HepG2 (cell line): ENCODE data around the gene FBXO24. TPM values are rescaled to one million over a fixed set of nuclear protein-coding genes. Genes with fewer than 3 reads are reported as not detected.

ENCODE experiments used
- ARNT ChIP-seq: fragments of 450-650 bp; IDR thresholded peaks from 2 replicates; pipeline ENCODE4 v1.6.1; 2017
- CENPBD1 ChIP-seq: sonication (generic); formaldehyde crosslinking; IDR thresholded peaks from 2 replicates; pipeline ENCODE4 v1.8.0; 2022; ENCODE audit warnings: missing genetic modification reagents, low read depth, mild to moderate bottlenecking, borderline replicate concordance
- GABPB1 ChIP-seq: IDR thresholded peaks from 2 replicates; pipeline ENCODE4 v1.6.1; 2016; ENCODE audit warnings: mild to moderate bottlenecking, missing genetic modification reagents, moderate library complexity, missing compliant biosample characterization
- GLI4 ChIP-seq: sonication (generic); formaldehyde crosslinking; IDR thresholded peaks from 2 replicates; pipeline ENCODE4 v1.5.1; 2020; ENCODE audit warnings: missing genetic modification reagents, mild to moderate bottlenecking, moderate library complexity, borderline replicate concordance
- HNF1B ChIP-seq: sonication (generic); formaldehyde crosslinking; IDR thresholded peaks from 2 replicates; pipeline ENCODE4 v1.5.1; 2020; ENCODE audit warnings: mild to moderate bottlenecking, moderate library complexity, missing genetic modification reagents
- IKZF1 ChIP-seq: fragments of 450-650 bp; IDR thresholded peaks from 2 replicates; pipeline ENCODE4 v1.7.1; 2016
- MNT ChIP-seq: fragments of 450-650 bp; IDR thresholded peaks from 2 replicates; pipeline ENCODE4 v1.6.1; 2016
- MXI1 ChIP-seq: IDR thresholded peaks from 3 replicates; pipeline ENCODE4 v1.6.1; 2012; ENCODE audit warnings: low read depth, low read length, inconsistent platforms, borderline replicate concordance
- NFIC ChIP-seq: IDR thresholded peaks from 2 replicates; pipeline ENCODE4 v1.6.1; 2012; ENCODE audit warnings: mild to moderate bottlenecking, low read length, inconsistent platforms
- RFX3 ChIP-seq: IDR thresholded peaks from 2 replicates; pipeline ENCODE4 v1.6.1; 2016; ENCODE audit warnings: missing biosample characterization, missing genetic modification reagents
- SP1 ChIP-seq, 2 experiments: fragments of 450-650 bp in 1 of 2; sonication (generic) in 1 of 2; formaldehyde crosslinking in 1 of 2; IDR thresholded peaks; 2 replicates each; pipeline versions ENCODE4 v1.4.0 to v1.6.1; 2016 to 2020; ENCODE audit warnings: missing genetic modification reagents in 1 of 2
- STAT6 ChIP-seq: sonication (generic); formaldehyde crosslinking; IDR thresholded peaks from 2 replicates; pipeline ENCODE4 v1.4.0; 2020; ENCODE audit warnings: missing genetic modification reagents, mild to moderate bottlenecking, borderline replicate concordance
- U2AF2 ChIP-seq: fragments of 200-400 bp; formaldehyde crosslinking; IDR thresholded peaks from 2 replicates; pipeline ENCODE4 v1.6.1; 2017; ENCODE audit warnings: low read depth, mild to moderate bottlenecking, low read length
- ZC3H13 ChIP-seq: sonication (generic); formaldehyde crosslinking; IDR thresholded peaks from 2 replicates; pipeline ENCODE4 v1.8.1; 2023; ENCODE audit warnings: mild to moderate bottlenecking, missing genetic modification reagents, moderate library complexity
- ZMYM2 ChIP-seq: sonication (generic); formaldehyde crosslinking; IDR thresholded peaks from 2 replicates; pipeline ENCODE4 v1.8.0; 2022; ENCODE audit warnings: mild to moderate bottlenecking, missing genetic modification reagents
- ZNF619 ChIP-seq: sonication (generic); formaldehyde crosslinking; IDR thresholded peaks from 2 replicates; pipeline ENCODE4 v1.4.0; 2020; ENCODE audit warnings: mild to moderate bottlenecking, missing genetic modification reagents
- polyA plus RNA-seq, 8 experiments: library from polyadenylated mRNA; depleted of rRNA in 3 of 8; stranded (reverse) in 7 of 8; unstranded in 1 of 8; fragments of >200 nt; fragmentation: Illumina TruSeq in 4 of 8; extraction: Trizol in 4 of 8; gene quantifications; 2 replicates each; pipeline versions ENCODE4 v1.2.1 to v1.2.3, GENCODE V29; 2011 to 2016; ENCODE audit warnings: low read depth in 4 of 8, missing spikeins in 1 of 8, mixed read lengths in 1 of 8; ENCODE audit not compliant: insufficient read depth in 1 of 8
- total RNA-seq, 5 experiments: library from RNA; depleted of rRNA; stranded (reverse); fragments of >200 nt; fragmentation: Illumina TruSeq; extraction: Trizol; gene quantifications; 2 replicates each; pipeline ENCODE4 v1.2.3, GENCODE V29; 2016; ENCODE audit warnings: low read depth in 1 of 5
- TF ChIP-seq, protein P1 (sequence below): sonication (generic); formaldehyde crosslinking; IDR thresholded peaks from 2 replicates; pipeline ENCODE4 v1.4.0; 2020; ENCODE audit warnings: missing genetic modification reagents
- TF ChIP-seq, protein P2 (sequence below): IDR thresholded peaks from 2 replicates; pipeline ENCODE4 v1.6.1; 2016; ENCODE audit warnings: low read depth, borderline replicate concordance
- TF ChIP-seq, protein P3 (sequence below): sonication (generic); formaldehyde crosslinking; IDR thresholded peaks from 2 replicates; pipeline ENCODE4 v1.4.0; 2020; ENCODE audit warnings: missing genetic modification reagents

FBXO24 gene
- total and polyA plus RNA-seq, 2 of the 13 experiments (the other 11 are each of a cell fraction or from before 2014, with no cell fraction given), result 0.20 to 0.55 TPM

DNA sequence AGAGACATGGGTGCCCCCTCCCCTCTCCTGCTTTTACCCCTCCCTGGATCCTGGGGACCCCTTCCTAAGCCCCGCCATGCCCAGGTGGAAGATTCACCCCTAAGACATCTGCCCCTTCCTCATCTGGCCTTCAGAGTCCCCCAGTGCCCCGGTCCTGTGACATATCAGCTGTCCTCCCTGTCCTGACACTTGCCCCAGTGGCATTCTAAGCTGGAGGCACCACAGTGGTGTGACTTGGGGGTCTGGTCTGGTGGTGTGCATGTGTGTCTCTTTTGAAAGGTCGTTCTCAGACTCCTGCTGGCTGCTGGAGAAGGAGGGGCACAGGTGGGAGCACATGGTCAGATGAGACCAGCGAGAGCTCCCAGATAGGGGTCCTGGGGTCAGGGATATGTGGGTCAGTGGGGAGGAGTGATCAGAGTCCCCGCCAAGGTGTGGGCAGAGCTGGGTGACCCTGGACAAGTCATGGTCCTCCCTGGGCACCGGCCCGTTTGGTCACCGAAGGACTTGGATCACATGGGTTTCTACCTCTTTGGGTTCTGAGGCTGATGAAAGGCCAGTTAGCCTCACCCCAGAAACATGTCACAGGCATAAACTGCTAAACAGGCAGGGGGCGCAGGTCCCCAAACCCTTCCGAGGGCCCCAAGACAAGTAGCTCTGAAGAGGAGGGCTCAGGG is 55.9 kb downstream of the FBXO24 start (continued):
- TF ChIP-seq, protein P1, sequence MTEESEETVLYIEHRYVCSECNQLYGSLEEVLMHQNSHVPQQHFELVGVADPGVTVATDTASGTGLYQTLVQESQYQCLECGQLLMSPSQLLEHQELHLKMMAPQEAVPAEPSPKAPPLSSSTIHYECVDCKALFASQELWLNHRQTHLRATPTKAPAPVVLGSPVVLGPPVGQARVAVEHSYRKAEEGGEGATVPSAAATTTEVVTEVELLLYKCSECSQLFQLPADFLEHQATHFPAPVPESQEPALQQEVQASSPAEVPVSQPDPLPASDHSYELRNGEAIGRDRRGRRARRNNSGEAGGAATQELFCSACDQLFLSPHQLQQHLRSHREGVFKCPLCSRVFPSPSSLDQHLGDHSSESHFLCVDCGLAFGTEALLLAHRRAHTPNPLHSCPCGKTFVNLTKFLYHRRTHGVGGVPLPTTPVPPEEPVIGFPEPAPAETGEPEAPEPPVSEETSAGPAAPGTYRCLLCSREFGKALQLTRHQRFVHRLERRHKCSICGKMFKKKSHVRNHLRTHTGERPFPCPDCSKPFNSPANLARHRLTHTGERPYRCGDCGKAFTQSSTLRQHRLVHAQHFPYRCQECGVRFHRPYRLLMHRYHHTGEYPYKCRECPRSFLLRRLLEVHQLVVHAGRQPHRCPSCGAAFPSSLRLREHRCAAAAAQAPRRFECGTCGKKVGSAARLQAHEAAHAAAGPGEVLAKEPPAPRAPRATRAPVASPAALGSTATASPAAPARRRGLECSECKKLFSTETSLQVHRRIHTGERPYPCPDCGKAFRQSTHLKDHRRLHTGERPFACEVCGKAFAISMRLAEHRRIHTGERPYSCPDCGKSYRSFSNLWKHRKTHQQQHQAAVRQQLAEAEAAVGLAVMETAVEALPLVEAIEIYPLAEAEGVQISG (CRISPR knock-in tag), result no peak
- TF ChIP-seq NFIC (no peak), HNF1B (CRISPR knock-in tag) (0 out of 2 replicates have a peak, but pooled peaks have one; percentile 19), SP1 (IDR thresholded peaks at IDR 0.05) (no peak), SP1 (CRISPR knock-in tag; IDR thresholded peaks at IDR 0.05) (0 out of 2 replicates have a peak, but pooled peaks have one; percentile 6), IKZF1 (no peak), GABPB1 (CRISPR knock-in tag) (0 out of 2 replicates have a peak, but pooled peaks have one; percentile 2), GLI4 (CRISPR knock-in tag) (no peak), ZNF619 (CRISPR knock-in tag) (0 out of 2 replicates have a peak, but pooled peaks have one; percentile 36), MNT (no peak), ZMYM2 (CRISPR knock-in tag) (no peak), STAT6 (CRISPR knock-in tag) (no peak), MXI1 (no peak; the same call in 2 of the 3 replicates), U2AF2 (no peak), CENPBD1 (CRISPR knock-in tag) (no peak), ZC3H13 (peak; percentile 35; the same call in 1 of the 2 replicates), RFX3 (CRISPR knock-in tag) (no peak), ARNT (no peak)
- TF ChIP-seq, protein P2, sequence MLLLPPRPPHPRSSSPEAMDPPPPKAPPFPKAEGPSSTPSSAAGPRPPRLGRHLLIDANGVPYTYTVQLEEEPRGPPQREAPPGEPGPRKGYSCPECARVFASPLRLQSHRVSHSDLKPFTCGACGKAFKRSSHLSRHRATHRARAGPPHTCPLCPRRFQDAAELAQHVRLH, result no peak
- TF ChIP-seq, protein P3, sequence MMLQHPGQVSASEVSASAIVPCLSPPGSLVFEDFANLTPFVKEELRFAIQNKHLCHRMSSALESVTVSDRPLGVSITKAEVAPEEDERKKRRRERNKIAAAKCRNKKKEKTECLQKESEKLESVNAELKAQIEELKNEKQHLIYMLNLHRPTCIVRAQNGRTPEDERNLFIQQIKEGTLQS (CRISPR knock-in tag), result no peak
